Colonic mucosa (tissue), 4 donors: Measurements from ENCODE around the gene C8A. TPM values are rescaled to one million over a fixed set of nuclear protein-coding genes. Genes with fewer than 3 reads are reported as not detected.

Source experiments
- DNase-seq: peaks from one replicate; pipeline ENCODE4 v3.0.0-alpha.2; 2020
- H3K27ac ChIP-seq: fragments of 200-600 bp; one replicate; pipeline ENCODE4 v1.8.0; 2021
- H3K27me3 ChIP-seq: fragments of 200-600 bp; one replicate; pipeline ENCODE4 v1.8.0; 2021
- H3K36me3 ChIP-seq: fragments of 200-600 bp; one replicate; pipeline ENCODE4 v1.8.0; 2021
- H3K4me1 ChIP-seq: fragments of 200-600 bp; one replicate; pipeline ENCODE4 v1.8.0; 2021; ENCODE audit warnings: mild to moderate bottlenecking
- H3K4me3 ChIP-seq: fragments of 200-600 bp; one replicate; pipeline ENCODE4 v1.8.0; 2021
- H3K9ac ChIP-seq, 2 donors: one replicate each; pipeline ENCODE4 v1.7.0; 2013; ENCODE audit warnings: control low read depth in 2 of 2, low read depth in 2 of 2, low read length in 2 of 2
- H3K9me3 ChIP-seq: fragments of 200-600 bp; one replicate; pipeline ENCODE4 v1.8.0; 2021
- intact Hi-C: fragments of 100-400 bp; cut with DNase I; formaldehyde crosslinking; loops from one replicate; pipeline ENCODE4 v1.14.1; 2022
- total RNA-seq, 2 donors: library from RNA; stranded (reverse); fragmentation: NEBNext Ultra II Directional in 1 of 2; extraction: Animal tissue kit (Norgen Biotek cat#: 25700) in 1 of 2; gene quantifications; one replicate each; pipeline ENCODE4 v1.2.1, GENCODE V29; 2021
- TF ChIP-seq, protein P1 (sequence below): fragments of 200-600 bp; IDR thresholded peaks from one replicate; pipeline ENCODE4 v1.8.0; 2022; ENCODE audit warnings: antibody characterized with exemption, mild to moderate bottlenecking
- donor health status: healthy.
- donor health status: DM: no; HTN: no; CAD: no.
- donor health status: DM: no; HTN: no; CAD: no.

C8A gene
- total RNA-seq, 2 donors from 2014 or later, result not detected

DNA sequence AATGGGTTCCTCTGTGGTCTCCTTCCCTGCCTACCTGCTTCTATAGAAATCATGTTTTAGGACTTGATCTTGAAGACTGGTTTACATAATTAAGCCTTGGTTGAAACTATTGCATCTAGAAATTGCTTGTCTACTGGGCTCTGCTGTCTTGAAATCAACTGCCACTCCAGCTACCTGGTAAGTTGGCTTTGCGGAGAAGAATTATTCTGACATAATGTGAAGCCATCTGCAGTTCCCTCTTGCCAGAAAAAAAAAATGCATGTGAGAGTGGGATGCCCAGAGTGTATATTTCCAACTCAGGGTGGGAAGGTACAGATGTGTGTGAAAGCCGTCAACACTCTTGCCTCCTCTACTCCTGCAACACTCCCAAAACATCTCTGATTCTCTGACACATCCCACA, 84.0 kb downstream of the C8A start:
- TF ChIP-seq, protein P1, sequence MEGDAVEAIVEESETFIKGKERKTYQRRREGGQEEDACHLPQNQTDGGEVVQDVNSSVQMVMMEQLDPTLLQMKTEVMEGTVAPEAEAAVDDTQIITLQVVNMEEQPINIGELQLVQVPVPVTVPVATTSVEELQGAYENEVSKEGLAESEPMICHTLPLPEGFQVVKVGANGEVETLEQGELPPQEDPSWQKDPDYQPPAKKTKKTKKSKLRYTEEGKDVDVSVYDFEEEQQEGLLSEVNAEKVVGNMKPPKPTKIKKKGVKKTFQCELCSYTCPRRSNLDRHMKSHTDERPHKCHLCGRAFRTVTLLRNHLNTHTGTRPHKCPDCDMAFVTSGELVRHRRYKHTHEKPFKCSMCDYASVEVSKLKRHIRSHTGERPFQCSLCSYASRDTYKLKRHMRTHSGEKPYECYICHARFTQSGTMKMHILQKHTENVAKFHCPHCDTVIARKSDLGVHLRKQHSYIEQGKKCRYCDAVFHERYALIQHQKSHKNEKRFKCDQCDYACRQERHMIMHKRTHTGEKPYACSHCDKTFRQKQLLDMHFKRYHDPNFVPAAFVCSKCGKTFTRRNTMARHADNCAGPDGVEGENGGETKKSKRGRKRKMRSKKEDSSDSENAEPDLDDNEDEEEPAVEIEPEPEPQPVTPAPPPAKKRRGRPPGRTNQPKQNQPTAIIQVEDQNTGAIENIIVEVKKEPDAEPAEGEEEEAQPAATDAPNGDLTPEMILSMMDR, result no peak
- Histone ChIP-seq H3K4me3 (no peak overlapping the region), H3K27ac (no peak overlapping the region), H3K27me3 (no peaks in the 10 kb centered on the region), H3K36me3 (no peaks in the 10 kb centered on the region), H3K9me3 (no peaks in the 10 kb centered on the region), H3K9ac (no peak overlapping the region), H3K4me1 (no peaks in the 10 kb centered on the region)
- DNase-seq, result no peak
- intact Hi-C loops, result no loop called here

DNA sequence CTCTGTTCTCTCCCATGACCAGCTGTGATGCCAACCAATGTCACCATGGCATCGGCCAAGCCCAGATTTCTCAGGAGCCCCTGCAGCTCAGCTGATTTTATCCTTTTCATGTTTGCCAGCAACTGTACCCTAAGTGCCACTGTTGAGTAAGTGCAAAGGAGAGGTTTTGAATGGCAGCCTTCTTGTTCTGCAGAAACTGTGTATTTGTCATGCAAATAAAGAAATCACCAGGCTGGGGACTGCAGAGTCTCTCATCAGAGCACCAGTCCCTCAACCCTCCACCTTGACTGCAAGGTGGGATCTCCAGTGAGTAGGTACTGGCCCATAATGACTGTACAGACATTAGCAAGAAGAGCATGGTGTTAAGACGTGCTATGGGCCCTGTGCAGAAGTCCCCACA, 84.6 kb downstream of the C8A start:
- no peak overlapping the region for H3K9ac ChIP-seq
- no peak for DNase-seq
- intact Hi-C loops, result no loop called here
- no peaks in the 10 kb centered on the region for H3K9me3 ChIP-seq
- H3K27me3 ChIP-seq, result no peaks in the 10 kb centered on the region
- no peaks in the 10 kb centered on the region for H3K4me1 ChIP-seq
- no peaks in the 10 kb centered on the region for H3K36me3 ChIP-seq
- no peak overlapping the region for H3K27ac ChIP-seq
- TF ChIP-seq, protein P1, result no peak
- H3K4me3 ChIP-seq, result no peak overlapping the region

DNA sequence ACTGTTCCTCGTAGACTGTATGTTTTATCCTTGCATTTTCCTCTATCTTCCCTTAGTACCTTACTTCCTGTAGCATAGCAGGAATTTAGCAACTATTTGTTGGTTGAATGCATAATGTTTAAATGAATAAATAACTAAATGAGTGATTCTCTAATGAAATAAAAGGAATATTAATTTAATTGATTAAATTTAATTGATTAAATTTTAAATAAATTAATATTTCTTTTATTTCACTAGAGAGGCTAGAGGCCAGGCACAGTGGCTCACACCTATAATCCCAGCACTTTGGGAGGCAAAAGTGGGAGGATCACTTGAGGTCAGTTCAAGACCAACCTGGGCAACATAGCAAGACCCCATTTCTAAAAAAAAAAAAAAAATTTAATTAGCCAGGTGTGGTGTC, 85.4 kb downstream of the C8A start:
- Histone ChIP-seq H3K36me3 (no peaks in the 10 kb centered on the region), H3K27ac (no peak overlapping the region), H3K4me3 (no peak overlapping the region), H3K9me3 (no peaks in the 10 kb centered on the region), H3K27me3 (no peaks in the 10 kb centered on the region), H3K9ac (no peak overlapping the region), H3K4me1 (no peaks in the 10 kb centered on the region)
- intact Hi-C loops, result no loop called here
- TF ChIP-seq, protein P1, result no peak
- no peak for DNase-seq

DNA sequence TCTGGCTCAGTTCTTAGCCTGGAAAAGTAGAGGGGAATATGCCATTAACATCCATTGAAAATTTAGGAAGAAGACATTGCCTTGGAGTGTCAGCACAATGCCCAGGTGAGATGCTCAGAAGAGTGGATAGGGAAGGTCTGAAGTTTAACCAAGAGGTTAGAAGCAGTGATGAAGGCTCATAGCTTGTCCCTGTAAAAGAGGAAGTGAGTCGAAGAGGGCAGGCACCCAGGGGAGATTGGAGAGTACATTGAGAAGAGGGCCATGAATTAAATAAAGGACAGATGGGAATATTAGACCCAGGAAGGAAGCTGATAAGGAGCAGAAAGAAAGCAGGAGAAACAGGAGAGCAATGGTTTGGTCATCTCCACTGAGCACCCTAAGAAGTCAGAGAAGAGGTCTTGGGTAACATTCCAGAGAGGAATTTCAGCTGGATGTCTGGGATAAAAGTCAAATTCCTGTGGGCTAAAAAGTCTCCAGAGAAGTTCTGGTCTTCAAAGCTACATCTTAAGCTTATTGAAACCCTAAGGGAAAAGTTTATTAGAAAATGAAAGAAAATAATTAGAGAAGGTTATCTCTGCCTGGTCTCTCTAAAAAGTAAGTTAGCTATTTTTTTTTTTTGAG, 93.9 kb downstream of the C8A start:
- no peak overlapping the region for H3K4me3 ChIP-seq
- H3K4me1 ChIP-seq, result no peaks in the 10 kb centered on the region
- no peak overlapping the region for H3K9ac ChIP-seq
- no peaks in the 10 kb centered on the region for H3K36me3 ChIP-seq
- intact Hi-C loops, result no loop called here
- H3K27ac ChIP-seq, result no peak overlapping the region
- DNase-seq, result no peak
- no peaks in the 10 kb centered on the region for H3K27me3 ChIP-seq
- TF ChIP-seq, protein P1, result no peak
- H3K9me3 ChIP-seq, result no peaks in the 10 kb centered on the region

DNA sequence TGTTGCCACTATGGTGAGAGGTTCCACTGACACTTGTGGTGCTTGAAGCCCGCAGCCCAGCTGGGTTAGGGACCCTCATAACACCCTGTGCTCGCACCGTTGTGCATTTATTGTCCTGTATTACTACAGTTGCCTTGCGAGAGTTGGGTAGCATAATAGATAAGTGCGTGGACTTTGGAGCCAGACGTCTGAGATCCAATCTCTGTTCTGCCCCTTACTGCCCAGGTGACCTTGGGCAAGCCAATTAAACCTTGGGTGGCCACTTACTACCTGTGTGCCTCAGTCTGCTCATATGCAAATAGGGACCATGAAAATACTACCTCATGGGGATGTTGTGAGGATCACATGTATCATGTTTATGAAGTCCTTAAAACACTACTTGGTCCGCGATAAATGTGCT, 97.9 kb downstream of the C8A start:
- H3K4me1 ChIP-seq, result no peaks in the 10 kb centered on the region

More for the DNA sequence above, 97.9 kb downstream of the C8A start:
- Histone ChIP-seq H3K9me3 (no peaks in the 10 kb centered on the region), H3K4me3 (no peak overlapping the region), H3K27ac (no peak overlapping the region), H3K36me3 (no peaks in the 10 kb centered on the region), H3K9ac (no peak overlapping the region), H3K27me3 (no peaks in the 10 kb centered on the region)
- intact Hi-C loops, result no loop called here
- DNase-seq, result no peak
- TF ChIP-seq, protein P1, result no peak
